Stomach (tissue), 9 donors: ENCODE results near the gene TAF11L11. TPM values are rescaled to one million over a fixed set of nuclear protein-coding genes. Genes with fewer than 3 reads are reported as not detected.
"Not testable (repeated sequence)": the region's sequence is repeated elsewhere in the genome, so short reads cannot be mapped to it uniquely, and the experiment has no call there.

Experiments used
- DNase-seq, 2 donors: peaks; one replicate each; pipeline versions ENCODE4 v3.0.0 to v3.0.0-alpha.2; 2013 to 2019
- H3K27ac ChIP-seq, 5 donors: fragments of 200-600 bp in 4 of 5; sonication (generic) in 4 of 5; one replicate each; pipeline ENCODE4 v1.5.1; 2013 to 2019; ENCODE audit warnings: mild to moderate bottlenecking in 1 of 5, moderate library complexity in 1 of 5
- H3K27me3 ChIP-seq, 3 donors: fragments of 200-600 bp; sonication (generic); one replicate each; pipeline ENCODE4 v1.5.1; 2017 to 2019; ENCODE audit warnings: mixed run types in 1 of 3
- H3K36me3 ChIP-seq, 4 donors: fragments of 200-600 bp; sonication (generic); 1 replicate in 3 of 4; 2 replicates in 1 of 4; pipeline ENCODE4 v1.5.1; 2016 to 2019
- H3K4me1 ChIP-seq, 4 donors: fragments of 200-600 bp; sonication (generic); one replicate each; pipeline ENCODE4 v1.5.1; 2016 to 2019
- H3K4me3 ChIP-seq, 4 donors: fragments of 200-600 bp; sonication (generic) in 3 of 4; one replicate each; pipeline ENCODE4 v1.5.1; 2016 to 2019; ENCODE audit warnings: mild to moderate bottlenecking in 1 of 4
- H3K9me3 ChIP-seq, 4 donors: fragments of 200-600 bp; sonication (generic); one replicate each; pipeline ENCODE4 v1.5.1; 2016 to 2019
- CTCF ChIP-seq, 7 experiments: fragments of 450-650 bp in 4 of 7; fragments of 200-600 bp in 3 of 7; sonication (generic) in 3 of 7; IDR thresholded peaks; one replicate each; pipeline ENCODE4 v1.5.1; 2016 to 2019; ENCODE audit warnings: antibody characterized with exemption in 7 of 7, control low read depth in 2 of 7, mild to moderate bottlenecking in 1 of 7
- EP300 ChIP-seq: sonication (generic); formaldehyde crosslinking; IDR thresholded peaks from one replicate; pipeline ENCODE4 v1.6.1; 2017; ENCODE audit warnings: antibody characterized with exemption
- POLR2A ChIP-seq, 4 donors: fragments of 450-650 bp; IDR thresholded peaks; one replicate each; pipeline ENCODE4 v1.6.1; 2016; ENCODE audit warnings: antibody characterized with exemption in 4 of 4, control low read depth in 2 of 4, mild to moderate bottlenecking in 1 of 4, moderate library complexity in 1 of 4
- POLR2AphosphoS5 ChIP-seq, 3 donors: sonication (generic); formaldehyde crosslinking; IDR thresholded peaks; one replicate each; pipeline ENCODE4 v1.6.1; 2016; ENCODE audit warnings: antibody characterized with exemption in 3 of 3
- WGBS, 5 donors: extraction: QIAGEN DNeasy Blood & Tissue Kit in 3 of 5; methylation state at CpG; one replicate each; pipeline versions ENCODE4 v1.1.5 to v1.1.7; 2013 to 2018; 5-methylcytosine and 5-hydroxymethylcytosine counted together
- intact Hi-C: fragments of 100-400 bp; cut with DNase I; formaldehyde crosslinking; loops from one replicate; pipeline ENCODE4 v1.15.1; 2023; ENCODE audit warnings: low total_unique reads
- polyA plus RNA-seq, 3 donors: library from polyadenylated mRNA; stranded (reverse); fragments of 200-250 nt; gene quantifications; one replicate each; pipeline ENCODE4 v1.2.3, GENCODE V29; 2013
- total RNA-seq, 5 donors: library from RNA; depleted of rRNA; stranded (reverse); fragments of >200 nt; gene quantifications; one replicate each; pipeline versions ENCODE4 v1.1.0 to v1.2.3, GENCODE V29; 2014 to 2016
- donor health status: healthy with polysubstance abuse.
- donor health status: Bipolar disorder and iron deficiency.
- donor health status: healthy.

The TAF11L11 gene
- total and polyA plus RNA-seq, 8 donors: not detected

- intact Hi-C loops: no loop called here
- Histone ChIP-seq H3K36me3 (no peaks in the 10 kb centered on the region), H3K27me3 (no peaks in the 10 kb centered on the region), H3K4me1 (no peaks in the 10 kb centered on the region), H3K9me3 (no peaks in the 10 kb centered on the region), H3K4me3 (no peak overlapping the region), H3K27ac (no peak overlapping the region)
- no peak for DNase-seq
- TF ChIP-seq POLR2AphosphoS5 (IDR thresholded peaks at IDR 0.05): no peak
- TF ChIP-seq POLR2A (IDR thresholded peaks at IDR 0.05): no peak
- no peak for TF ChIP-seq EP300
- no peak for TF ChIP-seq CTCF (IDR thresholded peaks at IDR 0.05)
- 73 to 93% (median 92%) methylated on average over 2 to 17 of the region's 17 CpGs for WGBS, 5 donors
Measured at GRCh38 chr5:17614872-17615605, 11.1 kb downstream of the TAF11L11 start.

- Histone ChIP-seq H3K27ac (no peak overlapping the region), H3K36me3 (no peaks in the 10 kb centered on the region), H3K4me3 (no peak overlapping the region), H3K9me3 (no peaks in the 10 kb centered on the region), H3K4me1 (no peaks in the 10 kb centered on the region), H3K27me3 (no peaks in the 10 kb centered on the region)
- no peak for DNase-seq
- no peak for TF ChIP-seq CTCF (IDR thresholded peaks at IDR 0.05)
- TF ChIP-seq POLR2AphosphoS5 (IDR thresholded peaks at IDR 0.05): no peak
- no peak for TF ChIP-seq EP300
- no peak for TF ChIP-seq POLR2A (IDR thresholded peaks at IDR 0.05)
- WGBS, 5 donors: 76 to 93% (median 81%) methylated on average over 3 of the region's 3 CpGs
- intact Hi-C loops: no loop called here
Measured at GRCh38 chr5:17619354-17619753, 15.4 kb downstream of the TAF11L11 start.

- 80 to 96% (median 90%) methylated on average over 4 to 17 of the region's 17 CpGs for WGBS, 5 donors
Measured at GRCh38 chr5:17620627-17621026, 16.6 kb downstream of the TAF11L11 start.

GRCh38 chr5:17625686-17626085, 21.7 kb downstream of the TAF11L11 start:
- TF ChIP-seq EP300 (no peak), POLR2A (IDR thresholded peaks at IDR 0.05) (no peak), CTCF (IDR thresholded peaks at IDR 0.05) (no peak), POLR2AphosphoS5 (IDR thresholded peaks at IDR 0.05) (no peak)
- Histone ChIP-seq H3K27ac (no peak overlapping the region), H3K4me3 (no peak overlapping the region), H3K36me3 (no peaks in the 10 kb centered on the region), H3K27me3 (no peaks in the 10 kb centered on the region), H3K4me1 (no peaks in the 10 kb centered on the region), H3K9me3 (no peaks in the 10 kb centered on the region)
- WGBS, 5 donors: 80 to 95% (median 90%) methylated on average over 6 to 11 of the region's 11 CpGs
- intact Hi-C loops: no loop called here
- no peak for DNase-seq

More at GRCh38 chr5:17620627-17621026, 16.6 kb downstream of the TAF11L11 start:
- Histone ChIP-seq H3K9me3 (no peaks in the 10 kb centered on the region), H3K27ac (no peak overlapping the region), H3K4me1 (no peaks in the 10 kb centered on the region), H3K27me3 (no peaks in the 10 kb centered on the region), H3K4me3 (no peak overlapping the region), H3K36me3 (no peaks in the 10 kb centered on the region)
- TF ChIP-seq CTCF (IDR thresholded peaks at IDR 0.05) (no peak), POLR2A (IDR thresholded peaks at IDR 0.05) (no peak), EP300 (no peak), POLR2AphosphoS5 (IDR thresholded peaks at IDR 0.05) (no peak)
- intact Hi-C loops: no loop called here
- DNase-seq: no peak

- H3K27ac ChIP-seq, DNase-seq, H3K9me3 ChIP-seq, intact Hi-C loops, H3K36me3 ChIP-seq, H3K4me3 ChIP-seq, H3K4me1 ChIP-seq, H3K27me3 ChIP-seq: not testable (repeated sequence)
- WGBS, 5 donors: 77 to 95% (median 89%) methylated on average over 4 to 9 of the region's 12 CpGs
Measured at GRCh38 chr5:17631788-17632187, 27.8 kb downstream of the TAF11L11 start, which contains the start of gene TAF11L13. Gene TAF11L13 (plus strand): TSS chr5:17632088.
